Body of pancreas (tissue), 4 donors: ENCODE results near the gene SNX25. TPM values are rescaled to one million over a fixed set of nuclear protein-coding genes. Genes with fewer than 3 reads are reported as not detected.
"Not testable (repeated sequence)": the region's sequence is repeated elsewhere in the genome, so short reads cannot be mapped to it uniquely, and the experiment has no call there.

Source experiments
- ATAC-seq: fragments of 150-250 bp; one replicate; pipeline ENCODE4 v1.9.1; 2016
- DNase-seq, 4 donors: peaks; one replicate each; pipeline ENCODE4 v3.0.0-alpha.2; 2019
- H3K27ac ChIP-seq, 4 donors: fragments of 200-600 bp; sonication (generic); 1 replicate in 3 of 4; 2 replicates in 1 of 4; pipeline versions ENCODE4 v1.5.1 to v1.6.1; 2016 to 2019; ENCODE audit warnings: mild to moderate bottlenecking in 1 of 4, mixed read lengths in 1 of 4, moderate library complexity in 1 of 4
- H3K27me3 ChIP-seq, 2 donors: fragments of 200-600 bp; sonication (generic); one replicate each; pipeline ENCODE4 v1.6.0; 2016; ENCODE audit warnings: mild to moderate bottlenecking in 1 of 2
- H3K36me3 ChIP-seq, 2 donors: fragments of 200-600 bp; sonication (generic); replicated peaks in 1 of 2; 2 replicates each; pipeline ENCODE4 v1.5.1; 2016; ENCODE audit warnings: low read depth in 2 of 2; ENCODE audit not compliant: insufficient read depth in 1 of 2
- H3K4me1 ChIP-seq: fragments of 200-600 bp; sonication (generic); one replicate; pipeline ENCODE4 v1.6.0; 2016
- H3K4me3 ChIP-seq, 2 donors: fragments of 200-600 bp; sonication (generic); 1 replicate in 1 of 2; 2 replicates in 1 of 2; pipeline ENCODE4 v1.5.1; 2016 to 2019
- H3K9me3 ChIP-seq, 3 donors: fragments of 200-600 bp; sonication (generic); 1 replicate in 2 of 3; 2 replicates in 1 of 3; pipeline ENCODE4 v1.5.1; 2016
- CTCF ChIP-seq, 7 experiments: fragments of 450-650 bp in 4 of 7; fragments of 200-600 bp in 3 of 7; sonication (generic) in 3 of 7; IDR thresholded peaks; one replicate each; pipeline ENCODE4 v1.5.1; 2016 to 2019; ENCODE audit warnings: antibody characterized with exemption in 7 of 7
- POLR2A ChIP-seq, 3 donors: fragments of 450-650 bp; IDR thresholded peaks; one replicate each; pipeline ENCODE4 v1.6.1; 2016; ENCODE audit warnings: antibody characterized with exemption in 3 of 3, mild to moderate bottlenecking in 2 of 3
- WGBS, 2 donors: methylation state at CpG; one replicate each; pipeline ENCODE4 v1.1.5; 2017; 5-methylcytosine and 5-hydroxymethylcytosine counted together
- intact Hi-C: fragments of 100-400 bp; cut with DNase I; formaldehyde crosslinking; loops from one replicate; pipeline ENCODE4 v1.15.1; 2023
- total RNA-seq, 2 donors: library from RNA; depleted of rRNA; stranded (reverse); fragments of >200 nt; gene quantifications; one replicate each; pipeline ENCODE4 v1.1.0, GENCODE V29; 2016

SNX25 gene
- total RNA-seq, 2 donors from 2014 or later: 16.6 to 25.7 TPM

DNA sequence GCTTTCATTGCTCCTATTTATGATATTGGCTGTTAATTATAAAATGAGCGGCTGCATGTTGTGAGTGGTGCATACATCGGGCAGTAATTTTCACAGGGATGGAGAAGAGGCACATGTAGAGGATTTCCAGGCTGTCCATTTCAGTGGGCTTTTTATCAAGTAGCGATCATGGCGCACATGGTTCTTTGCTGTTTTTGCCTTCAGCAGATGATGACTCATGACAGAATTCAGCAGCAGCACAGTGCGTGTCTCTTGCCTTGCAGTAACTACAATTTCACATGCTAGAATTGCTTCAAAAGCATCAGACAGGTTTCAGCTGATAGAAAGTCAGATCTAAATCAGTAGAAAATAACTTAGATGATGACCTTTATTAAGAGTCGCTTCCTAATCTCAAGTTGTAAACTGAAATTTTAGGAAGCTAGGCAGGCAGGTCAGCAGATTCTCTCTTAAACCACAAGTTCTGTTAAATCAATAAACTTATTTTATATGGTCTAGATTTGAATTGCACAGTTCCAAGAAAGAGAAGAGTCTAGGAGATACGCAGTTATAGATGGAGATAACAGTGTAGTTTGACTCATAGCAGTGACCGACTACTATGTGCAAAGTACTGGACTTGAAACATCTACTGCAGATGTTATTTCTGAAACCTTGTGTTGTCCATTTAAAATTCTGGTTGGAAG, 150.5 kb downstream of the SNX25 start:
- Histone ChIP-seq H3K4me3 (no peak overlapping the region), H3K36me3 (peaks cover 0 to 2% of the 10 kb centered on the region in 2 donors), H3K27me3 (no peaks in the 10 kb centered on the region), H3K9me3 (no peaks in the 10 kb centered on the region), H3K4me1 (peaks cover 12% of the 10 kb centered on the region), H3K27ac (no peak overlapping the region)
- intact Hi-C loops: no loop called here
- DNase-seq (no peak), ATAC-seq (no peak)
- no peak for TF ChIP-seq POLR2A (IDR thresholded peaks at IDR 0.05)
- no peak for TF ChIP-seq CTCF (IDR thresholded peaks at IDR 0.05)
- 94 to 97% methylated on average over 8 of the region's 8 CpGs for WGBS, 2 donors

GRCh38 chr4:185361872-185362271, 152.5 kb downstream of the SNX25 start:
- DNase-seq: no peak
- no peak for TF ChIP-seq POLR2A (IDR thresholded peaks at IDR 0.05)
- TF ChIP-seq CTCF (IDR thresholded peaks at IDR 0.05): no peak
- Histone ChIP-seq H3K27ac (no peak overlapping the region), H3K4me1 (peaks cover 12% of the 10 kb centered on the region), H3K4me3 (no peak overlapping the region), H3K9me3 (no peaks in the 10 kb centered on the region), H3K27me3 (no peaks in the 10 kb centered on the region), H3K36me3 (peaks cover 0 to 2% of the 10 kb centered on the region in 2 donors)
- no peak for ATAC-seq
- intact Hi-C loops: no loop called here
- WGBS, 2 donors: 49 to 54% methylated on average over 3 of the region's 3 CpGs

GRCh38 chr4:185362570-185362969, 153.2 kb downstream of the SNX25 start:
- WGBS, 2 donors: 87 to 95% methylated on average over 6 of the region's 6 CpGs
- intact Hi-C loops, ATAC-seq, H3K36me3 ChIP-seq, H3K4me3 ChIP-seq, H3K9me3 ChIP-seq, H3K27ac ChIP-seq, DNase-seq, H3K27me3 ChIP-seq: not testable (repeated sequence)
- H3K4me1 ChIP-seq: peaks cover 12% of the 10 kb centered on the region

DNA sequence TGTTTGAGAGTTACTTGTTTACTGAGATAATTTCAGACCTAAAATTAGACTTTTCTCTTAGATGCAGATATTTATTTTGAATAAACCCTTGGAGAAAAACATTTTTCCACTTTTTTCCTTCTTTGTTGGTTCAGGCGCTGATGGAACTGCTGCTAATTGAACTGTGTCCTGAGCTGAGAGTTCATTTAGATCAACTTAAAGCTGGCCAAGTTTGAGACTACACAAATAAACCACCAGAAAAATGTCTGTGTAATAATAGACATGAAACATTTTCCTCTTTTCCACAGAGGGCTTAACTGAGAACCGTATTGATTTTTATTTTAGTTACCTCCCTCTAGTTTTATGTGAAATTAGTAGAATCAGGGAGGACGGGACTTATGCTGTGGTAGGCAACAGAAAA, 153.9 kb downstream of the SNX25 start:
- H3K4me3 ChIP-seq: no peak overlapping the region
- H3K27ac ChIP-seq: no peak overlapping the region
- TF ChIP-seq POLR2A (IDR thresholded peaks at IDR 0.05) (no peak), CTCF (IDR thresholded peaks at IDR 0.05) (no peak)
- peaks cover 12% of the 10 kb centered on the region for H3K4me1 ChIP-seq
- no peaks in the 10 kb centered on the region for H3K9me3 ChIP-seq
- 33 to 43% methylated on average over 3 of the region's 3 CpGs for WGBS, 2 donors
- no peaks in the 10 kb centered on the region for H3K27me3 ChIP-seq
- no peak for DNase-seq
- intact Hi-C loops: no loop called here
- ATAC-seq: no peak
- peaks cover 0 to 2% of the 10 kb centered on the region in 2 donors for H3K36me3 ChIP-seq

- no peak for TF ChIP-seq CTCF (IDR thresholded peaks at IDR 0.05)
- no peak for TF ChIP-seq POLR2A (IDR thresholded peaks at IDR 0.05)
- WGBS, 2 donors: 63 to 65% methylated on average over 5 of the region's 5 CpGs
- peaks cover 12% of the 10 kb centered on the region for H3K4me1 ChIP-seq
- no peaks in the 10 kb centered on the region for H3K27me3 ChIP-seq
- intact Hi-C loops: no loop called here
- H3K36me3 ChIP-seq: peaks cover 0 to 2% of the 10 kb centered on the region in 2 donors
- H3K27ac ChIP-seq: no peak overlapping the region
- DNase-seq (no peak), ATAC-seq (no peak)
- no peak overlapping the region for H3K4me3 ChIP-seq
- H3K9me3 ChIP-seq: no peaks in the 10 kb centered on the region
These were observed 155.5 kb downstream of the SNX25 start for GRCh38 chr4:185364886-185365285.
